Stomach (tissue), 4 donors: ENCODE measurements around the gene RSPH10B2.
"Not testable (repeated sequence)": the region's sequence is repeated elsewhere in the genome, so short reads cannot be mapped to it uniquely, and the experiment has no call there.

Source experiments
- EP300 ChIP-seq: sonication (generic); formaldehyde crosslinking; IDR thresholded peaks from one replicate; pipeline ENCODE4 v1.6.1; 2017; ENCODE audit warnings: antibody characterized with exemption
- POLR2A ChIP-seq, 4 donors: fragments of 450-650 bp; IDR thresholded peaks; one replicate each; pipeline ENCODE4 v1.6.1; 2016; ENCODE audit warnings: antibody characterized with exemption in 4 of 4, control low read depth in 2 of 4, mild to moderate bottlenecking in 1 of 4, moderate library complexity in 1 of 4
- POLR2AphosphoS5 ChIP-seq, 3 donors: sonication (generic); formaldehyde crosslinking; IDR thresholded peaks; one replicate each; pipeline ENCODE4 v1.6.1; 2016; ENCODE audit warnings: antibody characterized with exemption in 3 of 3
- TF ChIP-seq, protein P1 (sequence below), 7 experiments: fragments of 450-650 bp in 4 of 7; fragments of 200-600 bp in 3 of 7; sonication (generic) in 3 of 7; IDR thresholded peaks; one replicate each; pipeline ENCODE4 v1.5.1; 2016 to 2019; ENCODE audit warnings: antibody characterized with exemption in 7 of 7, control low read depth in 2 of 7, mild to moderate bottlenecking in 1 of 7

DNA sequence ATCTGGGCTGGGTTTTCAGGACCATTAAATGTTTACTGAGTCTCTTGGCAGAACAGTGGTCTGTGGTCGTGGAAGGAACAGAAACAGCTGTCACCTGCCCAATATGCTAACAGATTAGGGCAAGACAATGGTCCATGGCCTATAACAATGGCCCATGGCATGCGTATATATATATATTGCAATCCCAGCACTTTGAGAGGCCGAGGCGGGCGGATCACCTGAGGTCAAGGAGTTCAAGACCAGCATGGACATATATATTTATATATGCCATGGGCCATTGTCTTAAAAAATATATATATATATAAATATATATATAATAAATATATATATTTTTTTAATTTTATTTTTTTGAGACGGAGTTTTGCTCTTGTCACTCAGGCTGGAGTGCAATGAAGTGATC lies 27.7 kb downstream of the RSPH10B2 start:
- TF ChIP-seq, protein P1, sequence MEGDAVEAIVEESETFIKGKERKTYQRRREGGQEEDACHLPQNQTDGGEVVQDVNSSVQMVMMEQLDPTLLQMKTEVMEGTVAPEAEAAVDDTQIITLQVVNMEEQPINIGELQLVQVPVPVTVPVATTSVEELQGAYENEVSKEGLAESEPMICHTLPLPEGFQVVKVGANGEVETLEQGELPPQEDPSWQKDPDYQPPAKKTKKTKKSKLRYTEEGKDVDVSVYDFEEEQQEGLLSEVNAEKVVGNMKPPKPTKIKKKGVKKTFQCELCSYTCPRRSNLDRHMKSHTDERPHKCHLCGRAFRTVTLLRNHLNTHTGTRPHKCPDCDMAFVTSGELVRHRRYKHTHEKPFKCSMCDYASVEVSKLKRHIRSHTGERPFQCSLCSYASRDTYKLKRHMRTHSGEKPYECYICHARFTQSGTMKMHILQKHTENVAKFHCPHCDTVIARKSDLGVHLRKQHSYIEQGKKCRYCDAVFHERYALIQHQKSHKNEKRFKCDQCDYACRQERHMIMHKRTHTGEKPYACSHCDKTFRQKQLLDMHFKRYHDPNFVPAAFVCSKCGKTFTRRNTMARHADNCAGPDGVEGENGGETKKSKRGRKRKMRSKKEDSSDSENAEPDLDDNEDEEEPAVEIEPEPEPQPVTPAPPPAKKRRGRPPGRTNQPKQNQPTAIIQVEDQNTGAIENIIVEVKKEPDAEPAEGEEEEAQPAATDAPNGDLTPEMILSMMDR (IDR thresholded peaks at IDR 0.05), result not testable (repeated sequence)
- TF ChIP-seq POLR2AphosphoS5 (IDR thresholded peaks at IDR 0.05); POLR2A (IDR thresholded peaks at IDR 0.05); EP300: not testable (repeated sequence)
